ENCODE data around the gene TGM5. TPM values are rescaled to one million over a fixed set of nuclear protein-coding genes. Genes with fewer than 3 reads are reported as not detected.

The TGM5 gene
- 1.0 and 1.5 TPM in 2 replicates for total RNA-seq

GRCh38 chr15:43266834-43267233, at the start of gene TGM5:
TGM5 (minus strand) TSS chr15:43266928; CDS start chr15:43266849, 79 bp downstream.

GRCh38 chr15:43302205-43302817, 35.6 kb upstream of the TGM5 start, which contains the start of gene TGM7:
TGM7 (minus strand) TSS chr15:43302255.

GRCh38 chr15:43220991-43221403, 45.7 kb downstream of the TGM5 start, which contains the start of gene EPB42:
EPB42 (minus strand) TSS chr15:43221018; CDS start chr15:43220825, 193 bp downstream.

GRCh38 chr15:43185157-43186002, 81.3 kb downstream of the TGM5 start, which contains the start of gene CCNDBP1:
CCNDBP1 (plus strand) TSS chr15:43185403; CDS start chr15:43185499, 96 bp downstream.

Other genes starting within 250 kb of the TGM5 start
- gene UBR1, start 160.9 kb downstream of the TGM5 start, total RNA-seq: 29.0 and 33.4 TPM in 2 replicates
- 18.8 and 21.2 TPM in 2 replicates for gene TMEM62, start 133.3 kb downstream of the TGM5 start, total RNA-seq
- 23.6 and 35.3 TPM in 2 replicates for gene CCNDBP1, start 81.5 kb downstream of the TGM5 start, total RNA-seq
- not detected in 2 replicates for gene EPB42, start 45.9 kb downstream of the TGM5 start, total RNA-seq
- not detected in 2 replicates for gene TGM7, start 35.3 kb upstream of the TGM5 start, total RNA-seq
- 8.8 and 9.9 TPM in 2 replicates for gene LCMT2, start 63.6 kb upstream of the TGM5 start, total RNA-seq
- gene ZSCAN29, start 104.1 kb upstream of the TGM5 start, total RNA-seq: 42.4 and 49.6 TPM in 2 replicates
- 17.8 and 22.7 TPM in 2 replicates for gene TUBGCP4, start 104.2 kb upstream of the TGM5 start, total RNA-seq
- 31.1 and 74.0 TPM in 2 replicates for gene TP53BP1, start 226.2 kb upstream of the TGM5 start, total RNA-seq